ENCODE measurements around the gene TMEM270. TPM values are rescaled to one million over a fixed set of nuclear protein-coding genes. Genes with fewer than 3 reads are reported as not detected.

TMEM270 gene
- total and polyA plus RNA-seq, 4 donors, result not detected

- no peaks in the 10 kb centered on the region for H3K36me3 ChIP-seq (ENCODE audit: control insufficient read depth, insufficient read depth, low read length)
- peaks cover 3% of the 10 kb centered on the region for H3K4me1 ChIP-seq (ENCODE audit: control insufficient read depth, insufficient read depth, low read length)
- H3K4me3 ChIP-seq (ENCODE audit: low read depth, low read length), result no peak overlapping the region
- no peaks in the 10 kb centered on the region for H3K27me3 ChIP-seq (ENCODE audit: control insufficient read depth, insufficient read depth, low read length)
- WGBS (ENCODE audit: insufficient coverage), result 92% methylated on average over 4 of the region's 5 CpGs
- no peak overlapping the region for H3K27ac ChIP-seq (ENCODE audit: low read depth, low read length)
- no peak for DNase-seq (ENCODE audit: low read depth in 4 of 6, low spot score in 6 of 6)
- H3K9me3 ChIP-seq (ENCODE audit: control insufficient read depth, insufficient read depth, low read length), result no peaks in the 10 kb centered on the region
Observed at GRCh38 chr7:73912223-73912622, 51.3 kb downstream of the TMEM270 start.

Other genes with a start within 250 kb of the TMEM270 start
- 1 to 10 TPM in 1 of 2 donors, under 1 TPM in 1; 0.55 to 1.5 TPM for gene MLXIPL, start 236.6 kb upstream of the TMEM270 start, total RNA-seq
- 1 to 10 TPM; 2.9 to 4.4 TPM for gene MLXIPL, start 236.6 kb upstream of the TMEM270 start, polyA plus RNA-seq (ENCODE audit: insufficient read length in 2 of 2)
- gene VPS37D, start 193.3 kb upstream of the TMEM270 start, total RNA-seq, result 10 to 100 TPM in 1 of 2 donors, 1 to 10 TPM in 1; 8.9 to 13.6 TPM
- 10 to 100 TPM; 28.3 to 29.2 TPM for gene VPS37D, start 193.3 kb upstream of the TMEM270 start, polyA plus RNA-seq (ENCODE audit: insufficient read length in 2 of 2)
- 1 to 10 TPM; 3.5 to 6.6 TPM for gene DNAJC30, start 177.7 kb upstream of the TMEM270 start, total RNA-seq
- 10 to 100 TPM; 13.2 to 13.5 TPM for gene DNAJC30, start 177.7 kb upstream of the TMEM270 start, polyA plus RNA-seq (ENCODE audit: insufficient read length in 2 of 2)
- gene BUD23, start 177.6 kb upstream of the TMEM270 start, total RNA-seq, result 10 to 100 TPM; 24.6 to 37.5 TPM
- gene BUD23, start 177.6 kb upstream of the TMEM270 start, polyA plus RNA-seq (ENCODE audit: insufficient read length in 2 of 2), result 100 to 1,000 TPM in 1 of 2 donors, 10 to 100 TPM in 1; 74.1 to 107 TPM
- 10 to 100 TPM; 15.6 to 25.8 TPM for gene STX1A, start 141.5 kb upstream of the TMEM270 start, total RNA-seq
- 10 to 100 TPM; 57.4 to 65.9 TPM for gene STX1A, start 141.5 kb upstream of the TMEM270 start, polyA plus RNA-seq (ENCODE audit: insufficient read length in 2 of 2)
- gene ABHD11, start 122.4 kb upstream of the TMEM270 start, total RNA-seq, result 10 to 100 TPM in 1 of 2 donors, 1 to 10 TPM in 1; 9.9 to 22.3 TPM
- gene ABHD11, start 122.4 kb upstream of the TMEM270 start, polyA plus RNA-seq (ENCODE audit: insufficient read length in 2 of 2), result 10 to 100 TPM; 15.1 to 16.4 TPM
- 1 to 10 TPM in 1 of 2 donors, not detected in 1; 3.9 TPM for gene CLDN3, start 90.9 kb upstream of the TMEM270 start, total RNA-seq
- gene CLDN3, start 90.9 kb upstream of the TMEM270 start, polyA plus RNA-seq (ENCODE audit: insufficient read length in 2 of 2), result under 1 TPM; 0.67 to 0.81 TPM
- gene CLDN4, start 30.2 kb upstream of the TMEM270 start, total RNA-seq, result 1 to 10 TPM in 1 of 2 donors, under 1 TPM in 1; 0.20 to 2.6 TPM
- 1 to 10 TPM in 1 of 2 donors, under 1 TPM in 1; 0.25 to 1.3 TPM for gene CLDN4, start 30.2 kb upstream of the TMEM270 start, polyA plus RNA-seq (ENCODE audit: insufficient read length in 2 of 2)
- gene METTL27, start 18.6 kb upstream of the TMEM270 start, total RNA-seq, result 1 to 10 TPM in 1 of 2 donors, under 1 TPM in 1; 0.79 to 4.2 TPM
- under 1 TPM; 0.49 to 0.66 TPM for gene METTL27, start 18.6 kb upstream of the TMEM270 start, polyA plus RNA-seq (ENCODE audit: insufficient read length in 2 of 2)
- 100 to 1,000 TPM; 203 to 287 TPM for gene ELN, start 167.0 kb downstream of the TMEM270 start, total RNA-seq
- gene ELN, start 167.0 kb downstream of the TMEM270 start, polyA plus RNA-seq (ENCODE audit: insufficient read length in 2 of 2), result 100 to 1,000 TPM; 114 to 192 TPM
- 10 to 100 TPM; 26.3 to 35.6 TPM for gene LIMK1, start 222.6 kb downstream of the TMEM270 start, total RNA-seq
- gene LIMK1, start 222.6 kb downstream of the TMEM270 start, polyA plus RNA-seq (ENCODE audit: insufficient read length in 2 of 2), result 10 to 100 TPM; 81.4 to 81.5 TPM

Data from spinal cord (tissue), 10 donors.